PC-3 (cell line): ENCODE measurements around the gene NPC1.

Source experiments
- CTCF ChIP-seq: fragments of 300-600 bp; sonication (generic); conservative IDR thresholded peaks from 2 replicates; pipeline ENCODE4 v1.5.1; 2017; ENCODE audit warnings: antibody characterized with exemption, low read depth, mild to moderate bottlenecking, low read length
- EZH2 ChIP-seq: fragments of 300-600 bp; sonication (generic); IDR thresholded peaks from one replicate; pipeline ENCODE4 v1.6.1; 2017; ENCODE audit warnings: antibody characterized with exemption, mild to moderate bottlenecking, low read length; ENCODE audit not compliant: unreplicated experiment

- TF ChIP-seq CTCF (no peak), EZH2 (no peak)
Observed at GRCh38 chr18:23587220-23587642, 925 bp upstream of the NPC1 start.
